ENCODE results near the gene TPRG1. TPM values are rescaled to one million over a fixed set of nuclear protein-coding genes. Genes with fewer than 3 reads are reported as not detected.

TPRG1 gene
- total and polyA plus RNA-seq, 9 of the 15 experiments (the other 6 are each of a cell fraction or from before 2014, with no cell fraction given): 0.01 TPM; not detected in 8

GRCh38 chr3:189311521-189311920 lies 139.8 kb downstream of the TPRG1 start:
- Histone ChIP-seq H3K9me3 (replicated peaks; ENCODE audit: control insufficient read depth, insufficient read depth, low read depth, low read length) (peaks cover 2% of the 10 kb centered on the region; the same call in 1 of the 2 replicates), H2AFZ (ENCODE audit: low read depth, low read length) (no peak overlapping the region), H3K9me1 (ENCODE audit: control insufficient read depth, insufficient read depth, low read length) (no peaks in the 10 kb centered on the region), H4K20me1 (replicated peaks; ENCODE audit: control insufficient read depth, insufficient read depth, low read length) (no peaks in the 10 kb centered on the region), H3K79me2 (ENCODE audit: control insufficient read depth, insufficient read depth, low read length) (no peaks in the 10 kb centered on the region), H3K27ac (ENCODE audit: extremely low read depth, low read depth, low read length) (no peak overlapping the region), H3K9ac (ENCODE audit: insufficient read depth in 1 of 2, low read depth in 2 of 2, low read length in 2 of 2) (no peak overlapping the region), H3K36me3 (ENCODE audit: control insufficient read depth, insufficient read depth, low read length) (no peaks in the 10 kb centered on the region), H3K4me3 (no peak overlapping the region), H3K4me1 (replicated peaks in 1 of 2; ENCODE audit: control insufficient read depth in 2 of 2, insufficient read depth in 2 of 2, low read length in 2 of 2) (no peaks in the 10 kb centered on the region), H3K4me2 (ENCODE audit: insufficient read depth, low read length) (no peak overlapping the region), H3K27me3 (ENCODE audit: control insufficient read depth in 2 of 2, insufficient read depth in 2 of 2, low read length in 2 of 2) (no peaks in the 10 kb centered on the region)
- intact Hi-C loops (cut with micrococcal nuclease) (no loop called here), in situ Hi-C loops (cut with MboI) (no loop called here)
- TF ChIP-seq GTF2B (IDR thresholded peaks at IDR 0.05; ENCODE audit: extremely low read depth, insufficient read length) (no peak), ZBTB2 (IDR thresholded peaks at IDR 0.05) (no peak), ZFP30 (CRISPR knock-in tag; IDR thresholded peaks at IDR 0.05; ENCODE audit: borderline replicate concordance) (no peak), XRCC4 (IDR thresholded peaks at IDR 0.05; ENCODE audit: extremely low read depth, insufficient read depth, insufficient read length) (no peak), ZNF785 (CRISPR knock-in tag; IDR thresholded peaks at IDR 0.05) (no peak), ZSCAN29 (IDR thresholded peaks at IDR 0.05) (no peak), ELF1 (tag; IDR thresholded peaks at IDR 0.05) (no peak), MBD1 (CRISPR knock-in tag; IDR thresholded peaks at IDR 0.05) (no peak), BDP1 (IDR thresholded peaks at IDR 0.05; ENCODE audit: insufficient read depth, insufficient read length) (no peak)
- no peak for DNase-seq (ENCODE audit: extremely low read depth in 1 of 4, low spot score in 3 of 4)
- 0% methylated on average over 2 of the region's 2 CpGs for WGBS (ENCODE audit: insufficient coverage, low coverage, missing lambda C conversion rate)
- FAIRE-seq: no peak
- POLR2A ChIA-PET: no interaction called here
- CTCF ChIA-PET (ENCODE audit: low intra/inter-chr PET ratio): no interaction called here
- ATAC-seq: no peak
- no TSS peak for BruUV-seq (replicated peaks)

All from K562 (cell line).